ENCODE measurements around the gene INS.

- no peak for TF ChIP-seq CTCF (IDR thresholded peaks at IDR 0.05)
- no peak for TF ChIP-seq POLR2AphosphoS5 (IDR thresholded peaks at IDR 0.05)
- TF ChIP-seq POLR2A (IDR thresholded peaks at IDR 0.05), result no peak
Observed at GRCh38 chr11:2173761-2174160, 12.8 kb upstream of the INS start.
